Measurements from ENCODE around the gene METTL21A. TPM values are rescaled to one million over a fixed set of nuclear protein-coding genes. Genes with fewer than 3 reads are reported as not detected.

Gene METTL21A
- total RNA-seq, 2 donors from 2014 or later, result 5.3 to 17.4 TPM

GRCh38 chr2:207606399-207606798, 18.8 kb downstream of the METTL21A start:
- no peak overlapping the region for H3K4me3 ChIP-seq
- no peak overlapping the region for H3K27ac ChIP-seq
- H3K36me3 ChIP-seq (replicated peaks in 1 of 2; ENCODE audit: insufficient read depth in 1 of 2, low read depth in 2 of 2), result no peaks in the 10 kb centered on the region
- H3K4me1 ChIP-seq, result no peaks in the 10 kb centered on the region
- H3K27me3 ChIP-seq, result no peaks in the 10 kb centered on the region
- WGBS, 2 donors, result 95 to 98% methylated on average over 7 of the region's 7 CpGs
- DNase-seq, result no peak
- TF ChIP-seq, protein P1, sequence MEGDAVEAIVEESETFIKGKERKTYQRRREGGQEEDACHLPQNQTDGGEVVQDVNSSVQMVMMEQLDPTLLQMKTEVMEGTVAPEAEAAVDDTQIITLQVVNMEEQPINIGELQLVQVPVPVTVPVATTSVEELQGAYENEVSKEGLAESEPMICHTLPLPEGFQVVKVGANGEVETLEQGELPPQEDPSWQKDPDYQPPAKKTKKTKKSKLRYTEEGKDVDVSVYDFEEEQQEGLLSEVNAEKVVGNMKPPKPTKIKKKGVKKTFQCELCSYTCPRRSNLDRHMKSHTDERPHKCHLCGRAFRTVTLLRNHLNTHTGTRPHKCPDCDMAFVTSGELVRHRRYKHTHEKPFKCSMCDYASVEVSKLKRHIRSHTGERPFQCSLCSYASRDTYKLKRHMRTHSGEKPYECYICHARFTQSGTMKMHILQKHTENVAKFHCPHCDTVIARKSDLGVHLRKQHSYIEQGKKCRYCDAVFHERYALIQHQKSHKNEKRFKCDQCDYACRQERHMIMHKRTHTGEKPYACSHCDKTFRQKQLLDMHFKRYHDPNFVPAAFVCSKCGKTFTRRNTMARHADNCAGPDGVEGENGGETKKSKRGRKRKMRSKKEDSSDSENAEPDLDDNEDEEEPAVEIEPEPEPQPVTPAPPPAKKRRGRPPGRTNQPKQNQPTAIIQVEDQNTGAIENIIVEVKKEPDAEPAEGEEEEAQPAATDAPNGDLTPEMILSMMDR (IDR thresholded peaks at IDR 0.05), result no peak
- no peak for TF ChIP-seq POLR2A (IDR thresholded peaks at IDR 0.05)
- no peak for ATAC-seq
- peaks cover 0 to 3% (median 0%) of the 10 kb centered on the region in 3 donors for H3K9me3 ChIP-seq
- intact Hi-C loops (cut with DNase I), result no loop called here

DNA sequence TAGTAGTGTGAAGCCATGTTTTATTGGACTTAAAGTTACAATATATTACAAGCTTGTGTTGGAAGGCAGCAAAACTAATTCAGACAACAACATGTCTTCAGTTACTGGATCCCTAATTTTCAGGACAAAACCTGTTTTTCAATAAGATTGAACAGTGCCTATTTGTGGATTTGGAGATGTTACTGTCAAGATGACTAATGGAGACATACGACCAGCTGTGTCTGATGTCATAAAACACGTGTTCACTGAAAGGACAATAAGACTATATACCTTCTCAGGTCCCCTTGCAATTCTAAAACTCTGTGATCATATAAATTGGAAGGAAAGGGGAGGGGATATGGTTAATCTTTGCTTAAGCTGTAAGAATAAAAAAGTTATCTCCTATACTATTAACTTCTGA, 21.7 kb downstream of the METTL21A start:
- Histone ChIP-seq H3K27me3 (no peaks in the 10 kb centered on the region), H3K4me1 (no peaks in the 10 kb centered on the region), H3K9me3 (peaks cover 0 to 3% (median 0%) of the 10 kb centered on the region in 3 donors), H3K27ac (no peak overlapping the region), H3K36me3 (replicated peaks in 1 of 2; ENCODE audit: insufficient read depth in 1 of 2, low read depth in 2 of 2) (no peaks in the 10 kb centered on the region), H3K4me3 (no peak overlapping the region)
- WGBS, 2 donors, result 65 to 66% methylated on average over 2 of the region's 2 CpGs
- no peak for TF ChIP-seq POLR2A (IDR thresholded peaks at IDR 0.05)
- TF ChIP-seq, protein P1 (IDR thresholded peaks at IDR 0.05), result no peak
- ATAC-seq (no peak), DNase-seq (no peak)
- intact Hi-C loops (cut with DNase I), result no loop called here

DNA sequence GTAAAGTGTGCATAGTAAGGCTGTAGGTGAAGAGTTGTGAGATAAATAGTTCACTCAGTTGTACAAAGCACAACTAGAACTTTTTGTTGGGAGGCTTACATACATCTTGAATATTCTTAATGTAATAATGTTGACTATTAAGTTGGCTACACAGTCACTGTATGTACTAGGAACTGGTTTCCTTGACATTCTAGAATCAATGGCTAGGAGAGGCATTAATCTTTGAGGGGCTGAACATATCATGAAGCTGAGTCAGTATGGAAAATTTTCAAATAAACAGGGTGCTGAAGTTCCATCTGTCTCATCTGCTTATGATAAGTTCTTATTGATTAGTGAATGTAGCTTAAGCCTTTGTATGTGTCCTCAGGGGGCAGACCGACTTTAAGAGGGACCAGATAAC, 23.4 kb downstream of the METTL21A start:
- no peak overlapping the region for H3K4me3 ChIP-seq
- H3K36me3 ChIP-seq (replicated peaks in 1 of 2; ENCODE audit: insufficient read depth in 1 of 2, low read depth in 2 of 2), result peaks cover 0 to 2% of the 10 kb centered on the region in 2 donors
- no peak for ATAC-seq
- no peak overlapping the region for H3K27ac ChIP-seq
- 86 to 89% methylated on average over 1 of the region's 1 CpG for WGBS, 2 donors
- intact Hi-C loops (cut with DNase I), result no loop called here
- H3K9me3 ChIP-seq, result peaks cover 0 to 3% (median 0%) of the 10 kb centered on the region in 3 donors
- no peaks in the 10 kb centered on the region for H3K4me1 ChIP-seq
- H3K27me3 ChIP-seq, result no peaks in the 10 kb centered on the region
- no peak for TF ChIP-seq POLR2A (IDR thresholded peaks at IDR 0.05)
- TF ChIP-seq, protein P1 (IDR thresholded peaks at IDR 0.05), result no peak
- no peak for DNase-seq

DNA sequence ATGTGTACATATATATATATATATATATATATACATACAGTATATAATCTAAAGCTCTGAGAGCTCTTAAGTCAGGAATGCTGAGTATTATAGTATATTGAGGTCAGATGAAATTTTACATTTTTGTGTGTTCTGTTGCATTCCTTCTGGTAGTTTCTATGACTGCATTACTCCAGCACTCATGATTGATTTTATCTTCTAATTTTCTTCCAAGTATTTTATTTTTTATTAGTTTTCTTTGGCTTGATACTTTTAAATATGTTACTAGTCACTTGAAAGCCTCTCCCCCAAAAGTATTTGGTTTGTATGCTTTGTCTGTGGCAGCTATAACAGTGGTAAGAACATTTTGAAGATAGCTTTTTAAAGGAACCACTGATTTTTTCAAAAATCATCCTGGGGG, 25.0 kb downstream of the METTL21A start:
- no peaks in the 10 kb centered on the region for H3K9me3 ChIP-seq
- H3K27ac ChIP-seq, result no peak overlapping the region
- H3K4me3 ChIP-seq, result no peak overlapping the region
- H3K27me3 ChIP-seq, result no peaks in the 10 kb centered on the region
- DNase-seq (no peak), ATAC-seq (no peak)
- intact Hi-C loops (cut with DNase I), result no loop called here
- peaks cover 0 to 2% of the 10 kb centered on the region in 2 donors for H3K36me3 ChIP-seq (replicated peaks in 1 of 2; ENCODE audit: insufficient read depth in 1 of 2, low read depth in 2 of 2)
- TF ChIP-seq, protein P1 (IDR thresholded peaks at IDR 0.05), result no peak
- TF ChIP-seq POLR2A (IDR thresholded peaks at IDR 0.05), result no peak
- H3K4me1 ChIP-seq, result no peaks in the 10 kb centered on the region

DNA sequence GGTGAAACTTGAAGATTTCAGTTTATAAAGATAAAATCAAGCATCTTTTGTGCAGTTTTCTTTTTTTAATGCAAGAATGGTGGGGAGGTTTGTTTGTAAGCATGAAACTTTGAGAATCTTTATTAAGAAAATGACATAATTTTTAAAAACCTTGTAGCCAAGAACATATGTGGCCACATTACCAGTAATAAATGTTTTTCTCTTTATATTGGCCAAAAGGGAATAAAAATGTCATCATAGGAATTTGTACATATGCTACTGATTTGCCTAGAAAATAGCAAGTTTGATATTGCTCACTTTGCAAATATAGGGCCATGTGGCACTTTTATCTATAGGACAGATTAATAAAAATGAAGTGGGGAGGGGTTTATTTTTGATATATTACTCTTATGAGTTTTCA, 25.6 kb downstream of the METTL21A start:
- Histone ChIP-seq H3K27me3 (no peaks in the 10 kb centered on the region), H3K4me3 (no peak overlapping the region), H3K9me3 (no peaks in the 10 kb centered on the region), H3K4me1 (no peaks in the 10 kb centered on the region), H3K27ac (no peak overlapping the region), H3K36me3 (replicated peaks in 1 of 2; ENCODE audit: insufficient read depth in 1 of 2, low read depth in 2 of 2) (peaks cover 0 to 2% of the 10 kb centered on the region in 2 donors)
- no peak for DNase-seq
- no peak for ATAC-seq
- TF ChIP-seq, protein P1 (IDR thresholded peaks at IDR 0.05), result no peak
- no peak for TF ChIP-seq POLR2A (IDR thresholded peaks at IDR 0.05)
- intact Hi-C loops (cut with DNase I), result no loop called here
